Hypothalamus (tissue), 51 donors: Measurements from ENCODE around the gene RBM14.
A peak's percentile ranks its signal among the peaks of the same experiment; 100 is the strongest.
"Not testable (repeated sequence)": the region's sequence is repeated elsewhere in the genome, so short reads cannot be mapped to it uniquely, and the experiment has no call there.

ENCODE experiments used
- DNase-seq, 51 donors: peaks; one replicate each; lab custom pipeline; 2025; lab: John Stamatoyannopoulos, UW

The RBM14 gene

GRCh38 chr11:66629356-66629755 is 12.9 kb downstream of the RBM14 start:
- no peak for DNase-seq

- no peak for DNase-seq
Measured at GRCh38 chr11:66631883-66632282, 15.5 kb downstream of the RBM14 start.

- no peak for DNase-seq
Measured at GRCh38 chr11:66632952-66633351, 16.5 kb downstream of the RBM14 start.

- no peak for DNase-seq
Measured at GRCh38 chr11:66636411-66636810, 20.0 kb downstream of the RBM14 start.

DNA sequence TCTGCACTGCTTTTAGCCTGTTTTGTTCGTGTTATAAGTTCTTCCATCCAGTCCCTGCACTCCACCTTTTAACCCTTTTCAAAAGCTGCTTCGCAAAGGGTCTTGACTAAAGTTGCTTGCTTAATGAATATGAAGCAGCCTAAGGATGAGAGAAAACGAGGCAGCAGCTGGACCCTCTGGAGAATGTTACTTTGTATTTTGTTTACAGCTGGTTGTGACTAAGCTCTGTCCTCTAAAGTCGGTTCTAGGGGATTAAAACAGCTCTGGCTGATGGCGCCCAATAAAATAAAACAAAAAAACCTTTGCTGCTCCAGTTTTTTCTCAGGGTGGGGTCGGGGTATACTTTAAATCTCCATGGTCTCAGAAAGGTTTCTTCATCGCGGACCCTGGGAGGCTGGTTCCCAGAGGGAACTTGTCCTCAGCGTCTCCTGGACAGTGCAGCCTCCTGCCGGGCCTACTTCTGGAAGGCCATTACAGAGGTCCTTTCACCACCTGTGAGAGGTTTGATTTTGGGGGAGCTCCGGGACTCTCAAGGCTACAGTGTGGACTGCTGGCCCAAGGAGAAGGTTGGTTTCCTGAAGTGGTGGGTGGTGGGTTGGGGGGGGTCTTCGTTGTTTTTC is 21.2 kb downstream of the RBM14 start:
- peak in 1 of 51 donors; percentile 17 for DNase-seq

DNA sequence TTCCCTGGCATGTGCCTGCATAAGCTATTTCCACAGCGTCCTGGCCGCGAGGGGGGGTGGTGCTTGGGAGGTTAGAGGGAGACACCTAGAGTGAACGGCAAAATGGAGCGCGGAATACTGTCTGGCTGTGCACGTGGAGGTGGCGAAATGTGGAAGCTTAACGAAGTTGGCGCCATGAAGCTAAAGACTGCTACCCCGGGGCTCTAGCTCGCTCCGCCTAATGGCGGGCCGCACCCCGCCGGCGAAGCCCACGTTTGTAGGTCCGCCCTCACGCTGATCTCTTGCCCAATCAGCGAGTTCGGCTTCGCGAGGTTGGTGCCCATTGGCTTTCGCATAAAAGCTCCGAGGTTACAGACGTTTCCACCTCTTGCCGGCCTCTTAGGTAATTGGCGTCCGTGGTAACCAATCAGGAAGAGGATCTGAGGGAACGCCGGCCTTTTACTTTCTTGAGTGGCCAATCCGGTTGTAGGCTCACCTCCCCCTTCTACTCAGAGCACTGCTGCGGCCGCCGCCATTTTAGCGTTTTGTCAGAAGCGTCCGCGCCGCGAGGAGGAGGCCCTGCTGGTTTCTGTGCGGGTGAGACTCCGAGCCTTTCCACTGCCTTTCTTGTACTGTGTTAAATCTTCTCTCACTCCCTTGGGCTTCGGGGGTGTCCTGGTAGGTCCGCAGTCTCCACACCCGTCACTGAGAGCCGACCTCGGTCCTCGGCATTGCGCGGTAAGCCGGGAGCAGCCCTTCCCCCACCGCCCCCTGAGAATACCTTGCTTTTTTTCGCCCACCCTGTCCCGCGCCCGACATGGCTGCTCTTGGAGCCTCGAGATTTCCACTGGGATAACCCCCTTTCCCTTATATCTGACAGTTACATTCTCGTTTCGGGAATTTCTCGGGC is 22.0 kb downstream of the RBM14 start, which contains the start of gene RBM4:
Gene RBM4, plus strand, starts transcription at position 527 of the 889 bp plus-strand sequence. CDS start 1,009 bp downstream, outside the sequence.
- DNase-seq: peak; percentile 78 to 100 (median 98)

- DNase-seq: peak in 10 of 51 donors; percentile 33 to 74 (median 50)
Measured at GRCh38 chr11:66639066-66639813, 22.8 kb downstream of the RBM14 start.

GRCh38 chr11:66639814-66640340 is 23.4 kb downstream of the RBM14 start:
- not testable (repeated sequence) for DNase-seq

- DNase-seq: no peak
Measured at GRCh38 chr11:66641834-66642233, 25.4 kb downstream of the RBM14 start.

GRCh38 chr11:66643745-66644437 is 27.5 kb downstream of the RBM14 start:
- no peak for DNase-seq

DNA sequence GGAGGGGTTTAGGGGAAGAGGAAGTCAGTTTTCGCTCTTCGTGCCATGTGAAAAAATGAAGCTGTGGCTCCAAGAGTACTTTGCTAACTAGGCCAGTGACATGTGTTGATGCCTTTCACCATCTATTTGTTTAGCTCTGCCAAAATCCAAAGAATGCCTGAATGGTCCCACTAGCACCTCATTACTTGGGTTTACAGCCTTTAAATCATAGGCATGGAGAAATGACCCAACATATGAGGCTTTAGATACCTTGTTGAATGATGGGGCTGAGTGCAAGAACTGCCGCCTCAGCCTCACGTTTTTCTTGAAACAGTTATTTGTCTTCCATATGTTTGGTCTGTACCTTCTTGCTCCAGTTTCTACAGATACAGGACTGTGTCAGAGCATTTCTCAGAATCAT is 30.4 kb downstream of the RBM14 start:
- DNase-seq: no peak

- DNase-seq: no peak
Measured at GRCh38 chr11:66649903-66650302, 33.5 kb downstream of the RBM14 start.

DNA sequence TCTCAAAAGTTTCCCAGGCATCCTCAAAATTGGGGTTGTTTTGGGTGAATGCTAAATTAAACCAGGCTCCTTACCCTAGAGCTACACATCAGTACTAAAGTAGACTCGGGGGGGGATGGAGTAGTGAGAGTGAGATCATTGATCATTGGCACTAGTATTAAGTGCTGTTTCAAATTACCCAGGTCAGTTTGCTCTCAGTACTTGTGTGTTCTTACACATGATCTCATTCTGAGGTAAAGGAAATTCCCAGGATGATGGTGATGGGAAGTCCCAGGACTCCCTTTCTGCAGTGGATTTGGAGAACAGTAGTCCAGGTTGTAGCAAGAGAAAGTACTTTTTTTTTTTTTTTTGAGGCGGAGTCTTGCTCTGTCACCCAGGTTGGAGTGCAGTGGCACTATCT is 34.6 kb downstream of the RBM14 start:
- DNase-seq: no peak

DNA sequence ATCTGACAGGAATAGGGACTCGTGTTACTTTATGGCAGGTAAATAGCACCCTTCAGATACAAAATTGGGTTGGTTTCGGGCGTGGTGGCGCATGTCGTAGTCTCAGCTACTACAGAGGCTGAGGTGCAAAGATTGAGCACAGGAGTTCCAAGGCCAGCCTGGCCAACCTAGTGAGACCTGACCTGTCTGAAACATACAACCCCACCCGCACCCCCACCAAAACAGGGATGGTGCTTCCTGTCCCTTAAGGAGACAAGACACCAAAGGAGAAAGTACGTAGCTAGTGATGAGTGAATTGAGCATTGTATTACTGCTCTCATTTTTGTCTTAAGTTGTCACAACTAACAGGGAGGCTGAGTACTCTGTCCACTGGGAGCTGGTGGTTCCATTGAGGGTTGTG is 36.2 kb downstream of the RBM14 start:
- no peak for DNase-seq

DNA sequence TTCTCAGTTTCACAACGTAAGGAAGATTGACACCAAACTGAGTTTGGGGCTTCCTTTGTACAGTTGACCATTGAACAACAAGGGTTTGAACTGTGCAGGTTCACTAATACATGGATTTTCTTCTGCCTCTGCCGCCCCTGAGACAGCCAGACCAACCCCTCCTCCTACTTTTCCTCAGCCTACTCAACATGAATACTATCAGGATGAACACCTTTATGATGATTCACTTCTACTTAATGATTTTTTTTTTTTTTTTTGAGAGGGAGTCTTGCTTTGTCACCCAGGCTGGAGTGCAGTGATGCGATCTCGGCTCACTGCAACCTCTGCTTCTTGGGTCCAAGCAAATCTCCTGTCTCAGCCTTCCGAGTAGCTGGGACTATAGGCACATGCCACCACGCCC is 36.7 kb downstream of the RBM14 start:
- DNase-seq: no peak

DNA sequence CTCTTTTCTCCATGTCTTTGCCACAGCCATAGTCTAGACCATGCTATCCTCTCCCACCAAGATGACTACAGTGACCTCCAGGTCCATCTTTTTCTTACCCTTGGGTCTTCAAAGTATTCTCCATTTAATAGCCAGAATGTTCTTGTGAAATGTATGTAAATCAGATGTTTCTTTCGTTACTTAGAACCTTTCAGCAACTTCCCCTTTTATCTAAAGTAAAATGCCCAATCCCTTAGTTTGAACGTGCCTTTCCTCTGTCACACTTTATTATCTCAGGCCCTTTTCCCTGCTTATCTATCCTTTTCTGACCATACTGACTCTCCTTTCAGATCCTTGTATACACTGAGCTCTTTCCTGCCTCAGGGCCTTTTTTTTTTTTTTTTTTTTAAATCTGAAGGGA is 43.3 kb downstream of the RBM14 start:
- no peak for DNase-seq

DNA sequence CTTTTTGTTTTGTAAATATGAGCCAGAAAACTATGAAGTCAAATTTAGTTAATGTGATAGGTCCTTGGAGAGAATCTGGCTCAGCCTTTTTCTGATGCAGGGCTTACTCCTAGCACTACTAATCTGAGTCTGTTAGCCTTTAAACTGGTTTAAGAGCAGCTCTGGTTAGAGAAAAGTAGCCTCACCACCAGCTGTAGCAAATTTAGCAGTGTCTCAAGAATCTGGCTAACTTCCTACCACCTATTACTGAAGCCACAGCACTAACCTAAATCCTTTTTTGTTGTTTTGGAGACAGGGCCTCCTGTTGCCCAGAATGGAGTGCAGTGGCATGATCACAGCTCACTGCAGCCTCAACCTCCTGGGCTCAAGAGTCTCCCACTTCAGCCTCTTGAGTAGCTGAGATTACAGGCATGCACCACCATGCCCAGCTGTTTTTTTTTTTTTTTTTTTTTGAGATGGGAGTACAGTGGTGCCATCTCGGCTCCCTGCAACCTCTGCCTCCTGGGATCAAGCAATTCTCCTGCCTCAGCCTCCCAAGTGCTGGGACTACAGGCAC is 47.4 kb downstream of the RBM14 start:
- DNase-seq: no peak

GRCh38 chr11:66665369-66665768 is 48.9 kb downstream of the RBM14 start:
- no peak for DNase-seq

- DNase-seq: no peak
Measured at GRCh38 chr11:66670816-66671215, 54.4 kb downstream of the RBM14 start.

GRCh38 chr11:66674964-66675602 is 58.7 kb downstream of the RBM14 start:
- DNase-seq: no peak
